ENCODE results near the gene TREML2. TPM values are rescaled to one million over a fixed set of nuclear protein-coding genes. Genes with fewer than 3 reads are reported as not detected.

The TREML2 gene
- total RNA-seq, 3 donors from 2014 or later (not counting 1 experiment from before 2014, with no cell fraction given), result 0.75 to 3.0 (median 1.0) TPM

DNA sequence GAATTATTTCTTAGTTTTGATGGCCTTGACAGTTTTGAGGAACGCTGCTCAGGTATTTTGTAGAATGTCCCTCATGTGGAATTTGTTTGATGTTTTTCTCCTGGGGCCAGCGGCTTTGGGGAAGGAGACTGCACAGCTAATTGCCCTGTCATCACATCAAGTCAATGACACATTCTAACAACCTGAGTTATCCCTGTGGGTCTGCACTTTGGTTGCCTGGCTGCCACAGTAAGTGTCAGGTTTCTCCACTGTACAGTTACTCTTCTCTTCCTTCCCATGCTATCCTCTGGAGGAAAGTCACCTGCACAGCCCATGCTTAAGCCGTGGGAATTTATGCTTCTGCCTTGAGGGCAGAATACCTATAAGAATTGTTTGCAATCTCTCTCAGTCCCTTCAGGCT, 25.8 kb upstream of the TREML2 start:
- Mint-ChIP-seq H3K27me3 (ENCODE audit: low read depth in 2 of 2) (peaks cover 7% of the 10 kb centered on the region in 2 donors), H3K36me3 (no peaks in the 10 kb centered on the region), H3K27ac (no peak overlapping the region), H3K9me3 (no peaks in the 10 kb centered on the region), H3K4me3 (no peak overlapping the region), H3K4me1 (peaks cover 6 to 9% of the 10 kb centered on the region in 2 donors)
- intact Hi-C loops (cut with micrococcal nuclease), result no loop called here
- H3K4me3 ChIP-seq (ENCODE audit: low read length), result no peak overlapping the region
- DNase-seq (no peak), ATAC-seq (no peak)
- no peak overlapping the region for H3K27ac ChIP-seq (ENCODE audit: low read length)
- 81% methylated on average over 3 of the region's 3 CpGs for WGBS (ENCODE audit: insufficient coverage)
- H3K9me3 ChIP-seq (ENCODE audit: control insufficient read depth, insufficient read depth, low read length), result no peaks in the 10 kb centered on the region
- TF ChIP-seq, protein P1, sequence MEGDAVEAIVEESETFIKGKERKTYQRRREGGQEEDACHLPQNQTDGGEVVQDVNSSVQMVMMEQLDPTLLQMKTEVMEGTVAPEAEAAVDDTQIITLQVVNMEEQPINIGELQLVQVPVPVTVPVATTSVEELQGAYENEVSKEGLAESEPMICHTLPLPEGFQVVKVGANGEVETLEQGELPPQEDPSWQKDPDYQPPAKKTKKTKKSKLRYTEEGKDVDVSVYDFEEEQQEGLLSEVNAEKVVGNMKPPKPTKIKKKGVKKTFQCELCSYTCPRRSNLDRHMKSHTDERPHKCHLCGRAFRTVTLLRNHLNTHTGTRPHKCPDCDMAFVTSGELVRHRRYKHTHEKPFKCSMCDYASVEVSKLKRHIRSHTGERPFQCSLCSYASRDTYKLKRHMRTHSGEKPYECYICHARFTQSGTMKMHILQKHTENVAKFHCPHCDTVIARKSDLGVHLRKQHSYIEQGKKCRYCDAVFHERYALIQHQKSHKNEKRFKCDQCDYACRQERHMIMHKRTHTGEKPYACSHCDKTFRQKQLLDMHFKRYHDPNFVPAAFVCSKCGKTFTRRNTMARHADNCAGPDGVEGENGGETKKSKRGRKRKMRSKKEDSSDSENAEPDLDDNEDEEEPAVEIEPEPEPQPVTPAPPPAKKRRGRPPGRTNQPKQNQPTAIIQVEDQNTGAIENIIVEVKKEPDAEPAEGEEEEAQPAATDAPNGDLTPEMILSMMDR (IDR thresholded peaks at IDR 0.05), result no peak
- H3K36me3 ChIP-seq (ENCODE audit: control insufficient read depth, insufficient read depth, low read length), result no peaks in the 10 kb centered on the region
- H3K27me3 ChIP-seq (ENCODE audit: control insufficient read depth, insufficient read depth, low read length), result no peaks in the 10 kb centered on the region
- peaks cover 7% of the 10 kb centered on the region for H3K4me1 ChIP-seq (ENCODE audit: control insufficient read depth, insufficient read depth, low read length)

- Histone ChIP-seq H3K9me3 (ENCODE audit: control insufficient read depth, insufficient read depth, low read length) (no peaks in the 10 kb centered on the region), H3K27me3 (ENCODE audit: control insufficient read depth, insufficient read depth, low read length) (no peaks in the 10 kb centered on the region), H3K4me3 (ENCODE audit: low read length) (no peak overlapping the region), H3K36me3 (ENCODE audit: control insufficient read depth, insufficient read depth, low read length) (no peaks in the 10 kb centered on the region), H3K4me1 (ENCODE audit: control insufficient read depth, insufficient read depth, low read length) (peaks cover 7% of the 10 kb centered on the region), H3K27ac (ENCODE audit: low read length) (no peak overlapping the region)
- intact Hi-C loops (cut with micrococcal nuclease), result no loop called here
- Mint-ChIP-seq H3K27ac (no peak overlapping the region), H3K4me3 (no peak overlapping the region), H3K27me3 (ENCODE audit: low read depth in 2 of 2) (peaks cover 7% of the 10 kb centered on the region in 2 donors), H3K36me3 (no peaks in the 10 kb centered on the region), H3K9me3 (no peaks in the 10 kb centered on the region), H3K4me1 (peaks cover 0 to 11% of the 10 kb centered on the region in 2 donors)
- TF ChIP-seq, protein P1 (IDR thresholded peaks at IDR 0.05), result no peak
- DNase-seq (no peak), ATAC-seq (no peak)
- 81% methylated on average over 1 of the region's 1 CpG for WGBS (ENCODE audit: insufficient coverage)
Observed at GRCh38 chr6:41224800-41225199, 23.9 kb upstream of the TREML2 start.

DNA sequence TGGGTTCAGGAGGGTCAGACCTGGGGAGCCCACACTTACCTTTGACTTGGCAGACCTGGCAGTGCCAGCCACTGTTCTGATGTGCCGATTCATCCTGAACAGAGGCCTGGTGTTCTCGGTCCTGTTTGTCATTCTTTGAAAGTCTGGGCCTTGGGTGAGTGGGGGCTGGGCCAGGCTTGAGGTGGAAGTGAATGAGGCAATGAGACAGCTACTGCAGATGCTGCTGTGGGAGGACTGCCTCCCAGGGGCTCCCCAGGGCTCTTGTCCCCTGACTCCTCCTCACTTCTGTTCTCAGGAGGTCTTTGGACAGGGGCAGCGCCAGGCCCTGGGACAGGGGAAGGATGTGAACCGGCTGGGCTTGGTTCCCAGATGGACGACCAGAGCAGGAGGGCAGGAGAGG, 21.6 kb upstream of the TREML2 start:
- TF ChIP-seq, protein P1 (IDR thresholded peaks at IDR 0.05), result no peak
- Histone ChIP-seq H3K4me1 (ENCODE audit: control insufficient read depth, insufficient read depth, low read length) (no peaks in the 10 kb centered on the region), H3K4me3 (ENCODE audit: low read length) (no peak overlapping the region), H3K9me3 (ENCODE audit: control insufficient read depth, insufficient read depth, low read length) (no peaks in the 10 kb centered on the region), H3K36me3 (ENCODE audit: control insufficient read depth, insufficient read depth, low read length) (no peaks in the 10 kb centered on the region), H3K27me3 (ENCODE audit: control insufficient read depth, insufficient read depth, low read length) (no peaks in the 10 kb centered on the region), H3K27ac (ENCODE audit: low read length) (no peak overlapping the region)
- WGBS (ENCODE audit: insufficient coverage), result 76% methylated on average over 5 of the region's 5 CpGs
- no peak for ATAC-seq
- H3K9me3 Mint-ChIP-seq, result no peaks in the 10 kb centered on the region
- H3K4me3 Mint-ChIP-seq, result no peak overlapping the region
- peaks cover 0 to 6% of the 10 kb centered on the region in 2 donors for H3K4me1 Mint-ChIP-seq
- no peak overlapping the region for H3K27ac Mint-ChIP-seq
- peaks cover 4 to 7% of the 10 kb centered on the region in 2 donors for H3K27me3 Mint-ChIP-seq (ENCODE audit: low read depth in 2 of 2)
- DNase-seq, result no peak
- intact Hi-C loops (cut with micrococcal nuclease), result no loop called here
- H3K36me3 Mint-ChIP-seq, result no peaks in the 10 kb centered on the region

DNA sequence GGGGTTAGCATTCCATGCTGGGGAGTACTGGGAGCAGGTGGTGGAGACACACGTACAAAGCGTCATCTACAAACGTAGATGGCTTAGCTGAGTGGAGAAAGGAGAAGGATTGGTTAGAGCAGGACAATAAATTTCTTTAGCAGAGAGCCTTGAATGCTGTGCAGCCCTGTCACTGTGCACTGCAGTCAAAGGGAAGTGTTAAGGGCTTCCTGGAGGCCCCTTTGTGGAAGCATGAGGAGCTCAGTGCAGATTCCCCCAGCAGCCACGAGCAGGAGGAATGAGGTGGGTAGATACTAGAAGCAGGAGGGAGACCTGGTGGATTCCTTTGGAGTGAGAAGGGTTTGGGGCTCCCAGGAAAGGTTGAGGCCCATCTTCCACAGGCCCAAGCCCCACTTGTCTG, 21.1 kb upstream of the TREML2 start:
- Histone ChIP-seq H3K27me3 (ENCODE audit: control insufficient read depth, insufficient read depth, low read length) (no peaks in the 10 kb centered on the region), H3K4me1 (ENCODE audit: control insufficient read depth, insufficient read depth, low read length) (no peaks in the 10 kb centered on the region), H3K27ac (ENCODE audit: low read length) (no peak overlapping the region), H3K9me3 (ENCODE audit: control insufficient read depth, insufficient read depth, low read length) (no peaks in the 10 kb centered on the region), H3K36me3 (ENCODE audit: control insufficient read depth, insufficient read depth, low read length) (no peaks in the 10 kb centered on the region), H3K4me3 (ENCODE audit: low read length) (no peak overlapping the region)
- no peak for DNase-seq
- intact Hi-C loops (cut with micrococcal nuclease), result no loop called here
- H3K4me3 Mint-ChIP-seq, result no peak overlapping the region
- peaks cover 4 to 7% of the 10 kb centered on the region in 2 donors for H3K27me3 Mint-ChIP-seq (ENCODE audit: low read depth in 2 of 2)
- no peaks in the 10 kb centered on the region for H3K36me3 Mint-ChIP-seq
- TF ChIP-seq, protein P1 (IDR thresholded peaks at IDR 0.05), result no peak
- peak overlapping the region in 1 of 2 donors; percentile 7 for H3K27ac Mint-ChIP-seq
- ATAC-seq, result no peak
- 62% methylated on average over 4 of the region's 4 CpGs for WGBS (ENCODE audit: insufficient coverage)
- H3K9me3 Mint-ChIP-seq, result no peaks in the 10 kb centered on the region
- peaks cover 0 to 6% of the 10 kb centered on the region in 2 donors for H3K4me1 Mint-ChIP-seq

All from natural killer cell (primary cell).